GM21528 (cell line): Measurements from ENCODE around the gene FLNC.

ENCODE experiments used
- ATAC-seq: cut with Tn5 transposase; IDR thresholded peaks from one replicate; pipeline ENCODE4 v1.9.1; 2021; ENCODE audit warnings: mild to moderate bottlenecking, moderate library complexity; ENCODE audit not compliant: unreplicated experiment, low FRiP score

FLNC gene

DNA sequence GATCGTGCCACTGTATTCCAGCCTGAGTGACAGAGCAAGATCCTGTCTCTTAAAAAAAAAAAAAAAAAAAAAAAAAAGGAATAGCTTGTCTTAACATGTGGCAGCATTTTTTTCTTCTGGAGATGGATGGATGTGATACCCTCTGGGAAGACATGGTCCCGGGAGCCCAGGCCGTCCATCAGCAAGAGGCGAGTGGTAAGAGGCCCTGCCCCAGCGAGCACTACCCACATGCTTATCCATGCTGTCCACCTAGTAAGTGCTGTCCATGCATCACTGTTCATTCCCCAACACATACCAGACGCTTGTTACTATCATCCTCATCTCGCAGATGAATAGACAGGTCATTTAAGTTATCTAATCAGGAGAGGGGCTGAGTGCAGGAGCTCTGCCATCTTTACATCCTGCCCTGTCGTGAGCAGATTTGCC is 45.3 kb downstream of the FLNC start:
- ATAC-seq, result no peak

DNA sequence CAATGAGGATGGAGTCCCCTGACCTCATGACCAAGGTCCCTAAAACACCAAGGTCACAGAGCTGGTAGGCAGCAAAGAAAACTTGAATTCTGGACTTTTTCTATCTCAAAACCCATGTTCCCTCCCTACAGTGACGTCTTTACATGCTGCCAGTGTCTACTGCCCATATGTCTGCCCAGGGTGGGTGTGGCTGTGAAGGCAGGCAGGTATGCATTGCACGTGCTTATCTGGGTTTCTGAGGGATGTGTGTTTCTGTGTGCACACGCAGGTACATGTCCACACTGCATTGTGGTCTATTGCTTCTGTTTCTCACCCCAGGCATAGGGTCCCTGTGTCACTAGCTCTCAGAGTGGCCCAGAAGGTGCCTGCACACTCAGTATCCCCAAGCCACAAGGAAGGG is 45.9 kb downstream of the FLNC start:
- no peak for ATAC-seq

DNA sequence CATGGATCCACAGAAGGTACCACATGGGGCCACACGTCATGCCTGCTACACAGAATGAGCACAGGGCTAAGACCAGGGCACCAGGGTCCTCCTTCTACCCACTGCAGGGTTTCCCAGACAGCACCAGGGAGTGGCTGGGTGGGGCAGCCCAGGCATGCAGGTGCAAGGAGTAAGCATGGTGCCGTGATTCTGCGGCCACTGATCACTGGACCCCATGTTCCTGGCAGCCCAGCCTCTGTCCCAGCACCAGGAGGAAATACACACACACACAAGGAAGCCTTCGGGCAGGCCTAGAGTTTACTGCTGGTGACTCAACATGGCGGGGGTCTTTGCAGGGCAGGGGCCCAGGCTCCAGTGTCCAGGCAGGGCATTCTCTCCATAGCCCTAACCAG is 46.4 kb downstream of the FLNC start:
- ATAC-seq, result no peak

DNA sequence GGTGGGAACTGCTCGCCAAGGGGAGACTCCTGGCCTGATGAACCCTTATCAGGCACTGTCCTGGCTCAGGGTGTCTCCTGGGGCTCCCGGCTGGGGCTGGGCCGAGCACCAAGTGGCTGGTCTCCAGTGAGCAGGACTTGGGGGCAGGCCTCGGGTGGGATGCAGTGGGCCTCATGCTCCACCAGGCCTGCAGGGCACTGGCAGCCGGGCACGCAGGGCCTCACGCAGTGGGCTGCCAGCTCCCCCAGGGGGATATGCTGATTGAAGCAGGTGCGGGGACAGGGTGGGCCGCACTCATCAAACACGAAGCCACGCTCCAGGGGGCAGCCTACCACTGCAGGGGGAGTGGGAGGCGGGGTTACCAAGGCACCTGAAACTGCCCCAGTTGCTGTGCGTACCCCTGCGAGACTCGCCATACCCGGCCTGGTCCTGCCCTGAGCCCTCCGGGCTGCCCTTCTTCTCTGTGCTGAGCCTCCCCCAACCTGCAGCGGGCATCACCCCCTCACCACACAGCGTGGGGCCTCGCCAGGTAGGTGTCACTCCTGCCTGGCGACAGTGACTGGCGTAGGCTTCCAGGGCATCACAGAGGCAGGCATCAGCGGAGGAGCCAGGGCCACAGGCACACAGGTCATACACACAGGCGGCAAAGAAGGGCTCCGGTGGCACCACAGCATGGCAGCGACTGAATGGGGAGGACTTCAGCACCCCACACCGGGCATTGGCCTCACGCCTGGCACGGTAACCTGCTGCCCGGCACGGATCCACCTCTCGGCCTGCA is 47.0 kb downstream of the FLNC start:
- no peak for ATAC-seq

GRCh38 chr7:128877756-128878120 is 47.5 kb downstream of the FLNC start:
- no peak for ATAC-seq

DNA sequence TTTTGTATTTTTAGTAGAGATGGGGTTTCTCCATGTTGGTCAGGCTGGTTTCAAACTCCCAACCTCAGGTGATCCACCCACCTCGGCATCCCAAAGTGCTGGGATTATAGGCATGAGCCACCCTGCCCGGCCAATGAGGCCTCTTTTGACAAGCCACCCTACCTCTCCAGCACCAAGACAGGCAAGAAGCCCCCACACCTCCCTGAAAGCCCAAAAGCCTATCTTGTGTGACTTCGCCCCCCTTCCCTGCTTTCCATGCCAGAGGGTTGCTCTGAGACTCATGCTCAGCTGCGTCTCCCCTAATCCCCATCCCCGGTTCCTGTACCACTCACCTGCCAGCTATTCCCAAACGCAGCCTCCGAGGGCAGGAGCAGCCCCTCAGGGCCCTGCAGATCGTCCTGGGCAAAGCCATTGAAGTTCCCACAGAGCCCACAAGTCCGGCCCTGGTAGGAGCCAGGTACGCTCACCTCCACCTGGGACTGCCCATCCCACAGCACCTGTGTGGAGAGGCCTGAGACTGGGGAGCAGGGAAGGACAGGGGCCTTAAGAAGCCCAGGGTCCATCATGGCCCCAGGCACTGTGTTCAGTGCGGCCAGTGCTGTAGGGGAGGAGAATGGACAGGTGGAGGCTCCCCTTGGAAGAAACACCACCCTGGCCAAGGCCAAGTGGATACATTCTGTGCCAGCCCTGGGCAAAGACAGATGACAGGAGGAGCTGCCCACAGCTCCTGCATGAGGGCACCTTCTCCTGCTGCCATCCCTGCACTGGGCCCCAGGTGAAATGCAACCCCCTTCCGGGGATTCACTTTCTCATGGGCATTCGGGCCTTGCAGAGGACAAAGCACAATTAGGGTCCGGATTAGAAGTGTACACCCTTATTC is 48.3 kb downstream of the FLNC start:
- no peak for ATAC-seq

DNA sequence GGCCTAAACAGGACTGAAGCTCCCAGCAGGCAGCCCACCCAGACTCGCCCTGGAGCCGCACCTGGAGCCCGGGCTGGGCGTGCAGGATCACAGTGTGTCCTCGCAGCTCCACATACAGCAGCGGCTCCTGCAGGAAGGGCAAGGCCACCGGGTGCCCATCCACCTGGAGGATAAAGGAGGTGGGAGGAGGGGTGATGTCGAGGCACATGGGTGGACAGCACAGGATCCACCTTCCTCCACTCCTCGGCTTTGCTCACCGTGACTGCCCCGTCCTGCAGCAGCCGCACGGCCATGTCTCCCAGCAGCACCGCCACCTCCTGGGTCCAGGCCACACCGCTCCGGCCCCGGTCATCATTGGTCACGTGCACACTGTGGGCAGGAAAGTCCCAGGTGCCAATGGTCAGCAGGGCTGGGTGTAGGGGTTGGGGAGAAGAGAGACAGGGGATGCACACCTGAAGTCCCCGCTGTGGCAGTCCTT is 49.3 kb downstream of the FLNC start:
- no peak for ATAC-seq

DNA sequence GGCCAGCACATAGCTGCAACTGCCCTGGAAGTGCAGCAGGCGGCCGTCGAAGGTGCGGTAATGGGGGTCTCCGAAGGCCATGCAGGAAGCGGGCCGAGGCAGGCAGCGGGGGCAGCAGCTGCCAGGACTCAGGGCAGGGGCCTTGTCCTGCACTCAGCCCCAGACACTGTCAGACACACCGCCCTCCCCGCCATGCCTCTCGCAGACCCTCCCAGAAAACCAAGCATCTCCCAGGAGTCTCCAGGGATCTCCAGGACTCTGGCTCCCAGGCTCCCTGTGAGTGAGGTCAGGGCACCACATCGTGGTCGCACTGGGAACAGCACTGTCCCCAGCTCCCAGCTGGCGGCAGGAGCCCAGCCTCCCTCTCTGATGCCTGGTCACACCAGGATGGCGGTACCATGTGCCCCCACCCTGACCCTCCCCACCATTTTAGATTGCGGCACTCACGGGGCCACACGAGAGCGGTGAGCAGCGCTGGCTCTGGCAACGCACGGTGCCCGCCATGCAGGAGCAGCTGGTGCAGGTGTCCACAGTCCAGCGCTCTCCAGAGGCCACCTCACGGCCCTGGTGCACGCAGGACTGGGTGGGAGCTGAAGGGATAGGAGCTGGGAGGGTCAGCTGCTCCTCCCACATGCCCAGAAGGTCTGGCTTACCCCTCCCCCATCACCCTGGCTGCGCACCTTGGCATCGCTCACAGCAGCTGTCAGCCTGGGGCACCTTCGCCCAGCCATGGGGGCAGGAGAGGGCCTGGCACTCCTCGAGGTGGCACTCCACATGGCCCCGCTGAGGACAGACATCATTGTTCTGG is 49.9 kb downstream of the FLNC start:
- ATAC-seq, result no peak

DNA sequence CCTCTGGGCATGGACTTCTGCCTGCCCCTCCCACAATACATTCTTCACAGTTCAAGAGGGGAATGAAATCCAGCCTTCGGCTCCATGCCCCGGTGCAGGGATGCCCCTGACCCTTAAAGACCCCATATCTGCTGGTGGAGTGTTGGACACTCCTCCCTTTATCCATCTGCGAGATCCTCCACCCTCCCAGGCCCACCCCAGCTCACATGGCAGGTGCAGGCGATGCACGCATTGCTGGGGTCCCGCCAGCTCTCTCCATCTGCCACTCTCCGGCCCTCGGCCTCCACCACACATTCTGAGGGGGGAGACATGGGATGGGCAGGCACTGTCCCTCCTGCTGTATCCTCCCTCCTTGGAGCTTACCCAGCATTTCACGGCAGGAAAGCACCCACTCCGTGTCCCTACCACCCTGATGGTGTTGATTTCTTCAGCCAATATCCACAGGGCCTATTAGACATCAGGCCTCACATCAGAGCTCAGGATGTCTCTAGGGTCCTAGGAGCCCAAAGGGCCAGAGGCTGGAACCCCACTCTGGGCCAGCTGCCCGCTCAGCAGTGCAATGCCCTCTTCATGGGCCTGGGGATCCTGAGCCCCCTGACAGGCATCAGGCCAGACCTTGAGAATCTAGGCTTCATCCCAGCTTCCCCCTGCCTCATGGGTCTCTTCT is 50.7 kb downstream of the FLNC start:
- ATAC-seq, result no peak

DNA sequence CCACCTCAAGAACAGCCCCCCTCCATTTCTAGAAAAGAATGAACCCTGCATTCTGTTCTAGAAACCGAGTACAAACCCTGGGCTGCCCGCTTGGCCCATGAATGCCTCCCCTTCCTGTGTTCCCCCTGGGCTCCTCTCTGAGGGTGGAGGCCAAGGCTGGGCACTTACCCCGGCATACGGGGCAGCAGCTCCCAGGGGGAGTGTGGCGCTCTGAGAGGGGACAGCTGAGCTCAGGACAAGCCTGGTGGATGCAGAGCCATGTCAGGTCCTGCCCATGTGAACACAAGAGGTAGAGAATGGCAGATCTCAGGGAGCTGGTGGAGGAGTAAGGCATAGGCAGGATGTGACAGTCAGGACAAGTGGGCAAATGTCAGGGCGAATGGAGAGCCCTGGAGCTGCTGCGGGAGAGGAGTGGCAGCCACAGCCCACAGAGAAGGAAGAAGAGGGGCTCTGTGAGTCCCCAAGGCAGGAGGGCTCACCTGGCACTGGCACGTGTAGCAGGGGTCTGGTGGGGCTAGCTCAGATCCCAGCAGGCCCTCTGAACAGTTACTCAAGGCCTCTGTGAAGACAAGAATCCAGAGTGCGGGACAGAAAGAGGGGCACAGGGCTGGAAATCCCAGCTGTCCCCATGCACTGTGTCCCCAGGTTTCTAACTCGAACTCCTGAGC is 51.4 kb downstream of the FLNC start:
- no peak for ATAC-seq

DNA sequence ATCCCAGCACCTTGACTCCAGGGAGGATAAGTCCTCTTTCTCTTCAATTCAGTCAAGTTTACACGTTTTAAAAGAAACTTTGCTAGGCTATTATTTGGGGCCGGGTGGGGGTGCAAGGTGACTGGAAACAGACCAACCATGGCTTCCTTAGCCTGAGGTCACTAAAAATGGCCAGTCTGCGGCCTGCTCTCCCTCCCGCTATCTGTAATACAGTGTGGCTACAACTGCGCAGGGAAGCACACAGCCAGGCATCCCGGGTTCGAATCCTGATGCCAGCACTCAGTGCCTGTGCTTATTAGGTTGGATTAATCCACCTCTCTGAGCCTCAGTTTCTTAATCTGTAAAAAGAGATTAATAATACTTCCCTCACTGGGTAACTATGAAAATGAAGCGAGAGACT is 51.9 kb downstream of the FLNC start:
- ATAC-seq, result no peak

DNA sequence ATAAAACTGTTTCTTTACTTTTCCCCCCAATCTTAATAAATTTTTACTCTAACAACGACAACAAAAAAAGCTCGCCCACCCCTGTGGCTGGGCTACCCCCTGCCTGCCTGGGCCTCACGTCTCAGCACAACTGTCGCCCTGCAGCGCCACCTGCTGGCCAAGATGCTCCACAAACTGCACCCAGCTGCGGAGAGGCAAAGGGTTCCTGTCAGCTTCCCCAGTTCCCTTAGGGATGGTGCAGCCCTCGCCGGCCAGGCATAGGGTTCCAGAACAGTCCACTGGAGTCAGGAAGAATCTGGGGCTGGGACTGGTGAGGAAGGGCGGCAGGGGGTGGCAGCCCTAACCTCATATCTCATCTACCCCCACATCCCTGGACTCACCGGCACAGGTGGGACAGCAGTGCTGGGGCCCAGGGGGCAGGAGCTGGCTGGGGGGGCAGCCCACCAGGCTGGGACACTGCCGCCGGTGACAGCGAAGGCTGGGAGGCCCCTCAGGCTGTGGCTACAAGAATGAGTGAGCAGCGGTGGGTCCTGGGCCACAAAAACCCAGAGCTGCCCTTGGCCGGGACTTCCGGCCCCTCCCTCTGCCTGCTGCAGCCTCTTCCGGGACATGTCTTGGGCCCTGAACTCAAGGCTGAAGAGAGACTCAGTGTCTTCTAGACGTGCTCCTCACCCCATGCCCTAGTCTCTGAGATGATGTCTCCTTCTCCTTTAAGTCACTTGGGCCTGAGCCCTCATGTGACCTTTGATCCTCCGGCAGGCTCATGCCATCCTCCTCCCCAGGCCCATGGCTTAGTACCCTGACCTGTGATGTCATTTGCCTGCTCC is 53.6 kb downstream of the FLNC start:
- no peak for ATAC-seq

DNA sequence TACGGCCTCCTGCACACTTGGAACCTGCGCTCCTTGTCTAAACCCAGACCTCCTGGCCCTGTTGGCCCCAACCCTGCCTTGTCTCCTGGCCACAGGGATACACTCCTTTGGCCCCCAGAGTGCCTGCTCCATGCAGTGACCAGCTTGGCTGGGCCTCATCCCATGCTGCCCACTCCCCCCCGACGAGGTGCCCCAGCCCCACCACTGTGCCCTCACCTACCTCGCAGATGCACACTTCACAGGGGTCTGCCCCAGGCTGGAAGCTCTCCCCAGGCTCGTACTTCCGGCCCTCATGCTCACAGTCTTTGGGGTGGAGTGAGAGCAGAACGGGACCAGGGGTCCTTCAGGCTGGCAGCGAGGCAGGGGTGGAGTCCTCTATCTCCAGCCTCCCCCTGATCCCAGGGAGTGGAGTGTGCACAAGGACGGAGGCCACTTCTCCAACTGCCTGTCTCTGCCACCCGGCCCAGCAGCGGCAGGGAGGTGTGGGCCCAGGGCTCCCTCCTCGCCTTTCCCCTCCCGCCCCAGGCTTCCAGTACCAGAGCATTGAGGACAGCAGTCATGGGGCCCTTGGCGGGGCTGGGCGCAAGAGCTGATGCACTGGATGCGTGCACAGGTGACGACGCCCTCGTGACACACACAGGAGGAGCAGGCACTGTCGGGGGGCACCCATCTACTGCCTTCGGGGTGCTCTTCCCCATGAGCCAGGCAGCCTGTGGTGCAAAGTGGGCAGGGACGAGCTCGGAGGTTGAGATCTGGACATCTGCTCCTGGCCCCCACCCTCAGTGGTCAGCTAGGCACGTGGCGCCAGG is 54.6 kb downstream of the FLNC start:
- no peak for ATAC-seq

GRCh38 chr7:128885370-128886187 is 55.4 kb downstream of the FLNC start:
- ATAC-seq, result no peak

DNA sequence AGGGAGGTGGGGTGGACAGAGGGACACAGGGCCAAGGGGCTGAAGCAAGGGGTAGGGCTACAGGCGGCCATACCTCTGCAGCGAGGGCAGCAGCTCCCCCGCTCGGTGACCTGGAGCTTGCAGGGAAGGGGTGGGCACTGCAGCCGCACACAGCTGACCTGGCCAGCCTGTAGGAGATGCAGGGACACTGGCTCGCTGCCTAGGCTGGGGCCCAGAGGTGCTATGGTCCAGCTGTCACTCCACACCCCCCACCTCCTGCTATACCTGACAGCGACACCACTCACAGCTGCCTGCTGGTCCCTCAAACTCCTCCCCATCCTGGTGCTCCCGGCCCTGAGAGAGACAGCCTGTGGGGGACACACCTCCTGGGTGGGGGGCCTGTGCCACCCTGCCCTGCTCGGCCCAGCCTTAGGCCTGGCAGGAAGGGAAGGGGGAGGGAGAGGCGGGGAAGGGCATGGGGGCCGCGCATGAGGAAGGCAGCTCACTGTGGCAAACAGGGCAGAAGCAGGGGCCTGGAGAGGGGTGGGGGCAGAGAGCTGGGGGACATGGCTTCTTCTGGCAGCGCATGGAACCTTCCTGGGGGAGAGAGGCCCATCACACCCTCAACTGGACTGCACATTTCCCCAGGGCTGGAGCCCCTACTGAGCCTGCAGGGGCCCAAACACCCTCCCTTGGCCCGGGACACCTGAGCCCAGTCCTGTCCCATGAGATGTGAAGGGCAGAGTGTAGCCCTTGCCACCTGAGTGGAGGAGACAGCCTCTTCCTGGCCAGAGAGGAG is 56.4 kb downstream of the FLNC start:
- ATAC-seq, result no peak

GRCh38 chr7:128887169-128888038 is 57.2 kb downstream of the FLNC start:
- no peak for ATAC-seq
